A549 (cell line): Measurements from ENCODE around the gene SAP30. TPM values are rescaled to one million over a fixed set of nuclear protein-coding genes. Genes with fewer than 3 reads are reported as not detected.

Experiments
- ATAC-seq, 2 experiments: fragments of 200-7000 bp in 1 of 2; fragments of >200 bp in 1 of 2; cut with Nextera tagmentation in 1 of 2; cut with Tn5 transposase in 1 of 2; 3 replicates each; pipeline versions ENCODE4 v1.8.0 to v1.9.1; 2018 to 2020; ENCODE audit warnings: mild to moderate bottlenecking in 1 of 2, moderate library complexity in 1 of 2
- CTCF ChIA-PET: fragments of 300-600 bp; sonication (Branson Sonifier 250); formaldehyde crosslinking; extraction: SDS; loops from one replicate; lab custom pipeline; 2021; ENCODE audit warnings: antibody characterized with exemption, inconsistent platforms; lab: Yijun Ruan, JAX
- POLR2A ChIA-PET: fragments of 350-600 bp; formaldehyde crosslinking; extraction: SDS; loops from one replicate; lab custom pipeline; 2021; ENCODE audit warnings: antibody characterized with exemption, inconsistent platforms; lab: Yijun Ruan, JAX
- DNase-seq, 2 experiments: peaks; one replicate each; pipeline versions ENCODE4 v3.0.0 to v3.0.0-alpha.2; 2011 to 2016; ENCODE audit warnings: low read depth in 1 of 2, low spot score in 1 of 2
- FAIRE-seq: peaks from 2 replicates; lab custom pipeline; 2011; peaks lifted over from hg19 to GRCh38; lab: Jason Lieb, UNC
- H3K27ac ChIP-seq, 2 experiments: fragments of >200 bp; sonication (Bioruptor Twin); formaldehyde crosslinking; 3 replicates each; pipeline ENCODE4 v1.5.1; 2016 to 2017
- H3K4me1 ChIP-seq: fragments of >200 bp; sonication (Bioruptor Twin); formaldehyde crosslinking; 3 replicates; pipeline ENCODE4 v1.6.1; 2016
- H3K4me2 ChIP-seq: fragments of >200 bp; sonication (Bioruptor Twin); formaldehyde crosslinking; 3 replicates; pipeline ENCODE4 v1.6.1; 2016
- H3K4me3 ChIP-seq: fragments of >200 bp; sonication (Bioruptor Twin); formaldehyde crosslinking; 3 replicates; pipeline ENCODE4 v1.5.1; 2016
- H3K9me3 ChIP-seq: fragments of >200 bp; sonication (Bioruptor Twin); formaldehyde crosslinking; 3 replicates; pipeline ENCODE4 v1.6.1; 2016
- ATOH8 ChIP-seq: fragments of 250-450 bp; sonication (Bioruptor Pico); IDR thresholded peaks from 2 replicates; pipeline ENCODE4 v1.5.0; 2020; ENCODE audit warnings: low read depth, mild to moderate bottlenecking, moderate library complexity
- BCL3 ChIP-seq: fragments of >200 bp; sonication (Bioruptor Twin); formaldehyde crosslinking; IDR thresholded peaks from 3 replicates; pipeline ENCODE4 v1.6.1; 2016
- CBX2 ChIP-seq: fragments of 200-600 bp; sonication (generic); IDR thresholded peaks from 2 replicates; pipeline ENCODE4 v1.6.1; 2016; ENCODE audit warnings: low read depth, mild to moderate bottlenecking, borderline replicate concordance
- CEBPB ChIP-seq, 2 experiments: fragments of >200 bp in 1 of 2; sonication (Bioruptor Twin) in 1 of 2; formaldehyde crosslinking in 1 of 2; IDR thresholded peaks; 2 replicates each; pipeline ENCODE4 v1.6.1; 2012 to 2016
- CHD4 ChIP-seq: fragments of 200-600 bp; sonication (generic); IDR thresholded peaks from 2 replicates; pipeline ENCODE4 v1.6.1; 2016; ENCODE audit warnings: antibody characterized with exemption, mild to moderate bottlenecking, borderline replicate concordance
- CTCF ChIP-seq: fragments of >200 bp; sonication (Bioruptor Twin); formaldehyde crosslinking; IDR thresholded peaks from 3 replicates; pipeline ENCODE4 v1.5.1; 2016
- EHF ChIP-seq: fragments of 250-450 bp; sonication (Bioruptor Pico); IDR thresholded peaks from 2 replicates; pipeline ENCODE4 v1.5.0; 2020; ENCODE audit warnings: mild to moderate bottlenecking
- FOSL2 ChIP-seq, 2 experiments: fragments of 450-650 bp in 1 of 2; fragments of >200 bp in 1 of 2; sonication (Bioruptor Twin) in 1 of 2; formaldehyde crosslinking; IDR thresholded peaks; 2 replicates each; pipeline versions ENCODE4 v1.5.0 to v1.6.1; 2016 to 2020; ENCODE audit warnings: mild to moderate bottlenecking in 1 of 2, moderate library complexity in 1 of 2
- HDAC2 ChIP-seq: fragments of 200-600 bp; sonication (generic); IDR thresholded peaks from 2 replicates; pipeline ENCODE4 v1.6.1; 2016
- HES2 ChIP-seq: fragments of >200 bp; sonication (Bioruptor Twin); formaldehyde crosslinking; IDR thresholded peaks from 2 replicates; pipeline ENCODE4 v1.6.1; 2016
- MAFK ChIP-seq: fragments of 450-650 bp; IDR thresholded peaks from 2 replicates; pipeline ENCODE4 v1.6.1; 2014; ENCODE audit not compliant: partially characterized antibody
- MAZ ChIP-seq: fragments of 150-350 bp; IDR thresholded peaks from 2 replicates; pipeline ENCODE4 v1.6.1; 2014; ENCODE audit warnings: antibody characterized with exemption, low read depth, low read length, borderline replicate concordance
- POLR2AphosphoS2 ChIP-seq: conservative IDR thresholded peaks from 2 replicates; pipeline ENCODE4 v1.6.1; 2012; ENCODE audit warnings: low read length, improper control_type of control experiment, inconsistent platforms
- RAD21 ChIP-seq, 2 experiments: fragments of >200 bp in 1 of 2; sonication (Bioruptor Twin) in 1 of 2; formaldehyde crosslinking in 1 of 2; IDR thresholded peaks in 1 of 2; conservative IDR thresholded peaks in 1 of 2; 2 replicates in 1 of 2; 3 replicates in 1 of 2; pipeline ENCODE4 v1.6.1; 2012 to 2018; ENCODE audit warnings: inconsistent platforms in 1 of 2
- SREBF2 ChIP-seq: fragments of 450-650 bp; IDR thresholded peaks from 2 replicates; pipeline ENCODE4 v1.6.1; 2014; ENCODE audit warnings: mild to moderate bottlenecking, moderate library complexity
- ZSCAN20 ChIP-seq: fragments of 250-450 bp; sonication (Bioruptor Pico); IDR thresholded peaks from 2 replicates; pipeline ENCODE4 v1.8.0; 2022; ENCODE audit warnings: mild to moderate bottlenecking, moderate library complexity
- WGBS: methylation state at CpG from one replicate; pipeline ENCODE4 v1.1.6; 2017; ENCODE audit errors: missing lambda C conversion rate; 5-methylcytosine and 5-hydroxymethylcytosine counted together
- polyA plus RNA-seq, 4 experiments: library from polyadenylated mRNA; depleted of rRNA in 3 of 4; stranded (reverse); fragments of >200 nt; fragmentation: RNase III in 1 of 4; extraction: RNeasy Plus Mini Kit Qiagen cat#74134 plus additional on column Dnase treatment in 1 of 4; gene quantifications; 2 replicates in 3 of 4; 3 replicates in 1 of 4; pipeline ENCODE4 v1.2.3, GENCODE V29; 2011 to 2017
- TF ChIP-seq, protein P1 (sequence below): fragments of 200-600 bp; sonication (generic); IDR thresholded peaks from 2 replicates; pipeline ENCODE4 v1.6.1; 2016; ENCODE audit warnings: antibody characterized with exemption, mild to moderate bottlenecking, moderate library complexity
- TF ChIP-seq, protein P2 (sequence below): fragments of 250-450 bp; sonication (Bioruptor Pico); IDR thresholded peaks from 2 replicates; pipeline ENCODE4 v1.5.0; 2021; ENCODE audit warnings: mild to moderate bottlenecking, moderate library complexity, borderline replicate concordance

Gene SAP30
- polyA plus RNA-seq, 2 of the 4 experiments (the other 2 are of a cell fraction) = 18.4 to 19.6 TPM

DNA sequence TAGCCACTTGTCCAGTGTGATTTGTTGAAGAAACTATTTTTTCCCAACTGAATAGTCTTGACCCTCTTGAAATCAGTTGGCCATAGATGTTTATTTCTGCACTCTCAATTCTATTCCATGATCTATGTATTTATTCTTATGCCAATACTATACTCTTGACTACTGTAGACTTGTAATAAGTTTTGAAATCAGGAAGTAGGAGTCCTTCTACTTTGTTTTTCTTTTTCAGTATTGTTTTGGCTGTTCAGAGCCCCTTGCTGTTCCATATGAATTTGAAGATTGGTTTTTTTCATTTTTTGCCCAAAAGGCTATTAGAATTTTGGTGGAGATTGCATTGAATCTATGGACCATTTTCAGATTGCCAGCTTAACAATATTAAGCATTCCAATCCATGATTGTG is 10.2 kb downstream of the SAP30 start:
- POLR2A ChIA-PET = no interaction called here
- TF ChIP-seq CTCF (no peak), MAFK (no peak), HES2 (no peak), RAD21 (conservative IDR thresholded peaks at IDR 0.05 in 1 of 2, IDR thresholded peaks at IDR 0.05 in 1 of 2) (no peak), ZSCAN20 (CRISPR knock-in tag) (no peak), POLR2AphosphoS2 (no peak), CEBPB (IDR thresholded peaks at IDR 0.05) (no peak), HDAC2 (no peak), SREBF2 (no peak), MAZ (no peak)
- TF ChIP-seq, protein P1, sequence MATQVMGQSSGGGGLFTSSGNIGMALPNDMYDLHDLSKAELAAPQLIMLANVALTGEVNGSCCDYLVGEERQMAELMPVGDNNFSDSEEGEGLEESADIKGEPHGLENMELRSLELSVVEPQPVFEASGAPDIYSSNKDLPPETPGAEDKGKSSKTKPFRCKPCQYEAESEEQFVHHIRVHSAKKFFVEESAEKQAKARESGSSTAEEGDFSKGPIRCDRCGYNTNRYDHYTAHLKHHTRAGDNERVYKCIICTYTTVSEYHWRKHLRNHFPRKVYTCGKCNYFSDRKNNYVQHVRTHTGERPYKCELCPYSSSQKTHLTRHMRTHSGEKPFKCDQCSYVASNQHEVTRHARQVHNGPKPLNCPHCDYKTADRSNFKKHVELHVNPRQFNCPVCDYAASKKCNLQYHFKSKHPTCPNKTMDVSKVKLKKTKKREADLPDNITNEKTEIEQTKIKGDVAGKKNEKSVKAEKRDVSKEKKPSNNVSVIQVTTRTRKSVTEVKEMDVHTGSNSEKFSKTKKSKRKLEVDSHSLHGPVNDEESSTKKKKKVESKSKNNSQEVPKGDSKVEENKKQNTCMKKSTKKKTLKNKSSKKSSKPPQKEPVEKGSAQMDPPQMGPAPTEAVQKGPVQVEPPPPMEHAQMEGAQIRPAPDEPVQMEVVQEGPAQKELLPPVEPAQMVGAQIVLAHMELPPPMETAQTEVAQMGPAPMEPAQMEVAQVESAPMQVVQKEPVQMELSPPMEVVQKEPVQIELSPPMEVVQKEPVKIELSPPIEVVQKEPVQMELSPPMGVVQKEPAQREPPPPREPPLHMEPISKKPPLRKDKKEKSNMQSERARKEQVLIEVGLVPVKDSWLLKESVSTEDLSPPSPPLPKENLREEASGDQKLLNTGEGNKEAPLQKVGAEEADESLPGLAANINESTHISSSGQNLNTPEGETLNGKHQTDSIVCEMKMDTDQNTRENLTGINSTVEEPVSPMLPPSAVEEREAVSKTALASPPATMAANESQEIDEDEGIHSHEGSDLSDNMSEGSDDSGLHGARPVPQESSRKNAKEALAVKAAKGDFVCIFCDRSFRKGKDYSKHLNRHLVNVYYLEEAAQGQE = no peak
- FAIRE-seq = no peak

DNA sequence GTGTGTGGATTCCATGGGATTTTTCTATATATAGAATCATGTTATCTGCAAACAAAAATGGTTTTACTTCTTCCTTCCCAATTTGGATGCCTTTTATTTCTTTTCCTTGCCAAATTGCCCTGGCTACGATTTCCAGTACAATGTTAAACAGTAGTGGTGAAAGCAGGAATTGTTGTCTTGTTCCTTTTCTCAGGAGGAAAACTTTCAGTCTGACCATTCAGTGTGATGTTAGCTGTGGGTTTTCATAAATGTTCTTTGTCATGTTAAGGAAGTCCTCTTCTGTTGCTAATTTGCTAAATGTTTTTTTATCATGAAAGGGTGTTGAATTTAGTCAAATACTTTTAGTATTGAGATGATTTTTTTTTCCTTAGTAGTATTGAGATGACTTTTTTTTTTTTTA is 10.9 kb downstream of the SAP30 start:
- no peak for TF ChIP-seq CHD4
- TF ChIP-seq ATOH8 (CRISPR knock-in tag) = no peak
- Histone ChIP-seq H3K4me2 (no peak overlapping the region), H3K9me3 (no peaks in the 10 kb centered on the region), H3K27ac (no peak overlapping the region), H3K4me1 (no peaks in the 10 kb centered on the region), H3K4me3 (no peak overlapping the region)
- DNase-seq (no peak), FAIRE-seq (no peak), ATAC-seq (no peak)
- CTCF ChIA-PET = no interaction called here
- WGBS = 35% methylated on average over 1 of the region's 1 CpG
- POLR2A ChIA-PET = no interaction called here

More for the DNA sequence above, 10.2 kb downstream of the SAP30 start:
- Histone ChIP-seq H3K4me2 (no peak overlapping the region), H3K4me1 (no peaks in the 10 kb centered on the region), H3K4me3 (no peak overlapping the region), H3K9me3 (no peaks in the 10 kb centered on the region), H3K27ac (no peak overlapping the region)
- CTCF ChIA-PET = no interaction called here
- no peak for DNase-seq
- no peak for ATAC-seq

DNA sequence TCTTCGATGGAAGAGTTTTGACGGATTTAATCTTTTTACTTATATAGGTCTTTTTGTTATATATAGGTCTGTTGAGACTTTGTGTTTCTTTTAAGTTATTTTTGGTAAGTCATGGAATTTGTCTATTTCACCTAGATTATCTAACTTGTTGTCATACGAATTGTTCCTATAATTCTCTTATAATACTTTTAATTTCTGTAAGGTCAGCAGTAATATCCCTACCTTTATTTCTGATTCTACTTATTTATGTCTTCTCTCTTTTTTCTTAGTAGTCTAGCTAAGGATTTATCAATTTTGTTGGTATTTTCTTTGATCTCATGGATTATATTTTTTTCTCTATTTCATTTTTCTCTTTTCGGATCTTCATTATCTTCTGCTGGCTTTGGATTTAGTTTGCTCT is 11.6 kb downstream of the SAP30 start:
- ChIA-PET POLR2A (no interaction called here), CTCF (no interaction called here)
- H3K27ac ChIP-seq = no peak overlapping the region
- no peak for DNase-seq
- TF ChIP-seq, protein P2, sequence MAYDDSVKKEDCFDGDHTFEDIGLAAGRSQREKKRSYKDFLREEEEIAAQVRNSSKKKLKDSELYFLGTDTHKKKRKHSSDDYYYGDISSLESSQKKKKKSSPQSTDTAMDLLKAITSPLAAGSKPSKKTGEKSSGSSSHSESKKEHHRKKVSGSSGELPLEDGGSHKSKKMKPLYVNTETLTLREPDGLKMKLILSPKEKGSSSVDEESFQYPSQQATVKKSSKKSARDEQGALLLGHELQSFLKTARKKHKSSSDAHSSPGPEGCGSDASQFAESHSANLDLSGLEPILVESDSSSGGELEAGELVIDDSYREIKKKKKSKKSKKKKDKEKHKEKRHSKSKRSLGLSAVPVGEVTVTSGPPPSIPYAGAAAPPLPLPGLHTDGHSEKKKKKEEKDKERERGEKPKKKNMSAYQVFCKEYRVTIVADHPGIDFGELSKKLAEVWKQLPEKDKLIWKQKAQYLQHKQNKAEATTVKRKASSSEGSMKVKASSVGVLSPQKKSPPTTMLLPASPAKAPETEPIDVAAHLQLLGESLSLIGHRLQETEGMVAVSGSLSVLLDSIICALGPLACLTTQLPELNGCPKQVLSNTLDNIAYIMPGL (CRISPR knock-in tag) = no peak
- TF ChIP-seq BCL3 (no peak), EHF (CRISPR knock-in tag) (no peak), FOSL2 (IDR thresholded peaks at IDR 0.05) (no peak), FOSL2 (CRISPR knock-in tag; IDR thresholded peaks at IDR 0.05) (no peak), CBX2 (no peak)
- ATAC-seq = no peak
- H3K4me2 ChIP-seq = no peak overlapping the region
- WGBS = 89% methylated on average over 4 of the region's 4 CpGs
- no peak overlapping the region for H3K4me3 ChIP-seq
- no peak for FAIRE-seq
- H3K4me1 ChIP-seq = no peaks in the 10 kb centered on the region
- H3K9me3 ChIP-seq = no peaks in the 10 kb centered on the region
